Stimulated activated CD4-positive, alpha-beta T cell treated with anti-CD3 and anti-CD28 coated beads, TNF-alpha, amount 100 ng/mL, for 1 hour (primary cell): Measurements from ENCODE around the gene SLC7A4.
"Not testable (repeated sequence)": the region's sequence is repeated elsewhere in the genome, so short reads cannot be mapped to it uniquely, and the experiment has no call there.

Source experiments
- DNase-seq, 3 donors: peaks; one replicate each; pipeline ENCODE4 v3.0.0-alpha.2; 2020; ENCODE audit warnings: low read depth in 3 of 3, low spot score in 1 of 3

The SLC7A4 gene, protein sequence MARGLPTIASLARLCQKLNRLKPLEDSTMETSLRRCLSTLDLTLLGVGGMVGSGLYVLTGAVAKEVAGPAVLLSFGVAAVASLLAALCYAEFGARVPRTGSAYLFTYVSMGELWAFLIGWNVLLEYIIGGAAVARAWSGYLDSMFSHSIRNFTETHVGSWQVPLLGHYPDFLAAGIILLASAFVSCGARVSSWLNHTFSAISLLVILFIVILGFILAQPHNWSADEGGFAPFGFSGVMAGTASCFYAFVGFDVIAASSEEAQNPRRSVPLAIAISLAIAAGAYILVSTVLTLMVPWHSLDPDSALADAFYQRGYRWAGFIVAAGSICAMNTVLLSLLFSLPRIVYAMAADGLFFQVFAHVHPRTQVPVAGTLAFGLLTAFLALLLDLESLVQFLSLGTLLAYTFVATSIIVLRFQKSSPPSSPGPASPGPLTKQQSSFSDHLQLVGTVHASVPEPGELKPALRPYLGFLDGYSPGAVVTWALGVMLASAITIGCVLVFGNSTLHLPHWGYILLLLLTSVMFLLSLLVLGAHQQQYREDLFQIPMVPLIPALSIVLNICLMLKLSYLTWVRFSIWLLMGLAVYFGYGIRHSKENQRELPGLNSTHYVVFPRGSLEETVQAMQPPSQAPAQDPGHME

DNA sequence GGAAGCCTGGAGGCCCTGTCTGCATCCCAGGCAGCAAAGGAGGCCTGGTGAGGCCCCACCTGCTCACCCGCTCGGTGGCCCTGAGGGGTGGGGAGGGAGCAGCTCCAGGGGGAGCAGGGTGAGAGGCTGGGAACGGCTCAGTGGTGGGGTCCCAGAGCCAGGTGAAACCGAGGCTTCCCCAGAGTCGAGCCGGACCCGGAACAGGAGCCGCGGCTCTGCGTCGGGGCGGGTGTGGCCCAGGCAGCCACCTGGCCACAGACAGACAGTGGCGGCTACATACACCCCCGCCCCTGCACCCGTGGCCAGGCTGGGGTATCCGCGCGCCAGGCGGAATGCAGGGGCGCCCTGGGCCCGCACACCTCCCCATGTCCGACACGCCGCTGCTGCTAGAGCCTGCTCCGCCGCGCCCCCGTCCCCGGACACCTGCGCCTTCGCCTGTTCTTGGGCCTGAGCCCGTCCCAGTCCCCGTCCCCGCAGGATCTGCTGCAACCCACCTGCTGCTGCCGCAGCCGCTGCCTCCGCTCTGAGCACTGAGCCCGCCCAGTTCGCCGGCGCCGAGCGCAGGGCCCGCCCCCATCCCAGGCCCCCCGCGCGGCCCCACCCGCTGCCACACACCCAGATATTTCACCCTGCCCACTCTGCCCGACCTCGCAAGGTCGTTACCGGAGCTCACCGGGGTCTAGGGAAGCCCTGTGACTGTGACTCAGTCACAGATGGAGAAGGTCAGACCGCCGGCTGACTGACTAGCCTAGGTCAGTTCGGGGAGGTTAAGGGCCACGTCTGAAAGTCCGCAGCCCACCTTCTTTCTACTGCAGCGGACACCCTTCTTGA, at the start of gene SLC7A4:
Gene SLC7A4, minus strand, starts transcription at position 525 of the 831 bp plus-strand sequence. CDS start 749 bp downstream, outside the sequence.
- DNase-seq, result no peak

GRCh38 chr22:21080435-21081137, 48.2 kb upstream of the SLC7A4 start:
- DNase-seq, result no peak

DNA sequence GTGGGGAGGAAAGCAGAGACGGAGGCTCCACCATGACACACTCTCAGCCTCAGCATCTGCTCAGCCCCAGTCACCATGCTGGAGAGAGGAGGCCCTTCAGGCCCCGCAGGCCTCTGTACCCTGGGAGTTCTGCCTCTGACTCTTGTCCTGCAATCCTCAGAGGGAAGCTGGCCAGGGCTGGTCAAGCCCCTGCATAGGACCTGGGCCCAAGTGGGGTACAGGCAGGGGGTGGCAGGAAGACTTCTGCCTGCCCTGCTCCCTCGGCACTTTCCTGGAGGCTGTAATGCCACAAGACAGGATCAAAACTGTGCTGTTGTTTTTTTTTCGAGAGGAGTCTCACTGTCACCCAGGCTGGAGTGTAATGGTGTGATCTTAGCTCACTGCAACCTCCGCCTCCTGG, 47.1 kb upstream of the SLC7A4 start:
- no peak for DNase-seq

GRCh38 chr22:21078916-21079315, 46.6 kb upstream of the SLC7A4 start:
- no peak for DNase-seq

- no peak for DNase-seq
Measured at GRCh38 chr22:21077884-21078508, 45.6 kb upstream of the SLC7A4 start.

GRCh38 chr22:21076912-21077625, 44.7 kb upstream of the SLC7A4 start:
- no peak for DNase-seq

- no peak for DNase-seq
Measured at GRCh38 chr22:21075516-21076138, 43.3 kb upstream of the SLC7A4 start.

- no peak for DNase-seq
Measured at GRCh38 chr22:21074102-21074715, 41.8 kb upstream of the SLC7A4 start.

DNA sequence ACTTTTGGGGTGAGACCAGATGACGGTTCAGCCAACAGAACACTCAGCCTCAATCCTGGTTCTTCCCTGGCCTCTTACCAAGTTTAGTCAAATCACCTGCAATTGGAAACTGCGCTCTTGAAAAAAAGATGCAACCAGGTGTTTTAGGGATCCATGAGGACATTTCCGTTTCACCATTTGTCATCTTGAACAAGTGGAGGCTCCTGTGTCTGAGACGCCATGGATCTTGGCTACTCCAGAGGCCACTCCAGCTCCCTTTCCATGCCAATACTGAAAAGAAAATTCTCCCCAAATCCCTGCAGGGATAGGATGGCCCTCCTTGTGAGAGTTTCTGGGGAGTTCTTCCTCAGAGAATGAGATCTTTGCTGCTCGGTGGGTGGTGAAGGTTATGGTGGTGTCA, 41.1 kb upstream of the SLC7A4 start:
- DNase-seq, result no peak

- DNase-seq, result no peak
Measured at GRCh38 chr22:21073023-21073422, 40.7 kb upstream of the SLC7A4 start.

- not testable (repeated sequence) for DNase-seq
Measured at GRCh38 chr22:21071796-21072195, 39.4 kb upstream of the SLC7A4 start.

DNA sequence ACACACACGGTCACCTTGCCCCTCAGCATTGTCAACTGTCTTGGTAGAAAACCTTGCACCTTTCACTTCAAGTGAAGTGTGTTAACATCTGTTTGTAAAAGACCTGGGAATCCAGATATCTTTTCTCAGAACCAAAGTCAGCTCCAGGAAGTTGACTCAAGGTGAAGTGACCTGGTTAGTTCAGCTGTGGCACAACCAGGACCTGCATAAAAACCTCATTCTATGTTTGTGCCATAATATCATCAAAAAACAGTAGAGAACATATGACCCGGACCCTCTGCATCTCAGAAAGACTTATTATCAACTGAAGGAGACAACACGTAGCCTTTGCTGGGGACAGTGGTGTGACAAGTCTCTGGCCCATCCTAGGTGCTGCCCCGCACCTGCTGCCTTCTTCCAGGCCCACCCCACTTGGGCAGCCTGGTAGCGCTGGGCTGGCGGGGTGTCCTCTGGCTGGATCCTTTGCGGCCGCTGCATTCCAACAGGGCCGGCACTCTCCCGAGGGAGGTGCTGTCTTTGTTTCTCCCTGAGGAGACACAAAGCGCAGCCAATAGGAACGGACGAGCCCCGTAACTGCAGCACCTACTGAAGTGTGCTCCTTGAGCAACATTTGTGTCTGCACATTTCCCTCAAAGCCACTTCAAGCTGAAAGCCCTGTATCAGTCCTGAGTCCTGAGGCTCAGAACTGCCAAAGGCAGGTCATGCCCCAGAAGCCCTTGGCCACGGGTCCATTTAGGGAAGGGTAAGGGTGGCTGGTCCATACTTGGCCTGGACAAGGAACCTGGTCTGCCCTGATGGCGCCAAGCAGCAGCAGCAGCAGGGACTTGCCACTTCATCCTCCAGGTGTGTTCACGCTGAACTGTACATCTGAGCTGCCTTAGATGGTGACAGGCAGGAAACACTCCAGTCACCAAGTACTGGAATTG, 38.6 kb upstream of the SLC7A4 start:
- no peak for DNase-seq

DNA sequence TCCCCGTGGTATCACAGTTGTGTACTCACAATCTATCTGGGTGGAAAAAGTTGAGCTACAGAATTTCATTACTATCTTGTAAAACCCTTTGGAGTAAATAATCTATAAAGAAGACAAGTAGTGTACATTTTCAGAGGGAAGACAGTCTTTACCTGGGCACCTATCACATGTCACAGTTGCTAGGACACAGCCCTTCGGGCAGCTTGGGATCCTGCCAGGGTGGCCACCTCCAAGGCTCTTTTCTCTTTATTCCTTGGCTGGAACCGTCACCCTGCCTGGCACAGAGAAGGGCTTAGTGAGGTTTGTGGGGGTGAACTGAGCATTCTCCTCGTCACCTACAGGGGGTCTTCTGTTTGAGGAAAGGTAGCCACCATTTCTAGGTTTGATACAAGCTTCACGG, 37.0 kb upstream of the SLC7A4 start:
- DNase-seq, result no peak

DNA sequence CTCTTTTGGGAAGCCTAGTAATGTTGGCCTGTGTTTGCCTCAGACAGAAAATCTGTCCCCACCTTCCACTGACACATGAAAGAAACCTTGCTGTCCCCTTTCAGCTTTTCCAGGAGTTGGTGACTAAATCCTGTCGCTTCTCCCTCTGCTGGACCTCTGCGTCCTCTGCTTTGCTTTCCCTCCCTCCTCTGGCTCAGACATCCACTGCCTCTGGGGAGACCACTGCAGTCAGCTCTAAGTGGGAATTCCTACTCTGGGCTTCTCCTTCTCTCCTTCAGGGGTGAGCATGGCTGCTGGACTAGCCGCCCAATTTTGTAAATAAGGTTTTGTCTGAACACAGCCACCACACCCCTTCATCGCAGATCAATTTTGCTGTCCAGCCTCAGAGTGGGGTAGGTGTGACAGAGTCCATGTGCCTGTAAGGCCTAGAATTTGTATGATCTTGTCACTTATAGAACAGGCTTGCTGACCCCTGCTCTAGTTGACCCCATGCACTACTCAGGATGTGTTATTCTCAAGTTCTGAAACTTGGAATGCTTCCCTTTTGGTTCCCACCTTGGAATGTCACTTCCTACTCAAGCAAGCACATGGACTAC, 36.4 kb upstream of the SLC7A4 start:
- DNase-seq, result no peak

- DNase-seq, result no peak
Measured at GRCh38 chr22:21067901-21068680, 35.7 kb upstream of the SLC7A4 start.

DNA sequence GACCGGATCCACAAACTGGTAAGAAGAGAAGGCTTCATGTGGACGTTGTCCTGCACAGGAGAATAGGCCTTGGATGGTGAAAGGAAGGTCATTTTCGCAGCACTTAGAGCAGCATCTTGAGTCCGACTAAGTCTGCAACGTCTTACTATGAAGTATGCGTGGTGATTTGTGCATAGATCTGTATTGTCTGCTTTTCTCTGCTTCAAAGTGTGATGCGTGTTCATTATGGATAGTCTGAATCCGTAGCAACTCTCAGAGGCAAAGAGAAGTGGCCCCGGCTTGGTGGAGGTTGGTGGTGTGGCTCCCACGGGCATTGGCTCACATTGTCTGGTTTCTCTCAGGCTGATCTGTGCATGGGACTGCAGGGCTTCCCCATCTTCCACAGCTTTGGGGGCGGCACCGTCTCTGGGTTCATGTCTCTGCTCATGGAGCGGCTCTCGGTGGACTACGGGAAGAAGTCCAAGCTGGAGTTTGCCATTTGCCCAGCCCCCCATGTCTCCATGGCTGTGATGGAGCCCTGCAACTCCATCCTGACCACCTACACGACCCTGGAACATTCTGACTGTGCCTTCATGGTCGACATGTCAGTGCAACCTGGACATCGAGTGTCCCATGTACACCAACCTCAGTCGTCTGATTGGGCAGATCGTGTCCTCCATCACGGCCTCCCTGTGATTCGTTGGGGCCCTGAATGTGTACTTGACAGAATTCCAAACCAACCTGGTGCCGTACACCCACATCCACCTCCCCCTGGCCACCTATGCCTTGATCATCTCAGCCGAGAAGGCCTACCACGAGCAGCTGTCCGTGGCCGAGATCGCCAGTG, 34.9 kb upstream of the SLC7A4 start:
- no peak for DNase-seq
